WTC11 (cell line): ENCODE results near the gene PTGES3L. TPM values are rescaled to one million over a fixed set of nuclear protein-coding genes. Genes with fewer than 3 reads are reported as not detected.

Source experiments
- ATAC-seq: fragments of 200-7000 bp; cut with Tn5 transposase; 2 replicates; pipeline ENCODE4 v1.10.0; 2021; ENCODE audit warnings: mild to moderate bottlenecking, moderate library complexity
- Bru-seq: library from RNA; stranded (reverse); fragments of 400-500 nt; gene quantifications from one replicate; lab custom pipeline; 2021; lab: Mats Ljungman, UMichigan
- CTCF ChIA-PET: fragments of 300-600 bp; sonication (Branson Sonifier 250); formaldehyde crosslinking; loops from one replicate; lab custom pipeline; 2021; ENCODE audit warnings: antibody characterized with exemption; lab: Charles Lee
- POLR2A ChIA-PET: fragments of 350-600 bp; sonication (Branson Sonifier 250); formaldehyde crosslinking; loops from one replicate; lab custom pipeline; 2021; ENCODE audit warnings: antibody characterized with exemption; lab: Charles Lee
- DNase-seq: peaks from one replicate; pipeline ENCODE4 v3.0.0; 2021; ENCODE audit warnings: low spot score
- H3K27ac Mint-ChIP-seq: 2 replicates; pipeline ENCODE4 v1.8.0; 2021; ENCODE audit warnings: mixed read lengths
- H3K27me3 Mint-ChIP-seq: 2 replicates; pipeline ENCODE4 v1.8.0; 2021; ENCODE audit warnings: low read depth, mild to moderate bottlenecking, moderate library complexity, mixed read lengths
- H3K36me3 Mint-ChIP-seq: 2 replicates; pipeline ENCODE4 v1.8.0; 2021; ENCODE audit warnings: mixed read lengths
- H3K4me1 Mint-ChIP-seq: 2 replicates; pipeline ENCODE4 v1.8.0; 2022; ENCODE audit warnings: mixed read lengths
- H3K4me3 Mint-ChIP-seq: 2 replicates; pipeline ENCODE4 v1.8.0; 2021; ENCODE audit warnings: mild to moderate bottlenecking, moderate library complexity, mixed read lengths
- H3K9me3 Mint-ChIP-seq: 2 replicates; pipeline ENCODE4 v1.8.0; 2021; ENCODE audit warnings: mixed read lengths
- ETV6 ChIP-seq: sonication (generic); formaldehyde crosslinking; IDR thresholded peaks from 2 replicates; pipeline ENCODE4 v1.8.1; 2022; ENCODE audit warnings: mild to moderate bottlenecking, missing genetic modification reagents
- IRF2 ChIP-seq: sonication (generic); formaldehyde crosslinking; IDR thresholded peaks from 2 replicates; pipeline ENCODE4 v1.8.0; 2022; ENCODE audit warnings: low read depth, missing genetic modification reagents, borderline replicate concordance
- SP1 ChIP-seq: sonication (generic); formaldehyde crosslinking; conservative IDR thresholded peaks from 2 replicates; pipeline ENCODE4 v1.8.1; 2022; ENCODE audit warnings: missing genetic modification reagents
- TCF7 ChIP-seq: sonication (generic); formaldehyde crosslinking; IDR thresholded peaks from 2 replicates; pipeline ENCODE4 v1.8.0; 2022; ENCODE audit warnings: mild to moderate bottlenecking, low read depth, missing genetic modification reagents, moderate library complexity
- ZNF423 ChIP-seq: fragments of 250-450 bp; sonication (Bioruptor Pico); IDR thresholded peaks from 2 replicates; pipeline ENCODE4 v2.1.2; 2022; ENCODE audit warnings: mild to moderate bottlenecking, moderate library complexity
- long read RNA-seq, 3 experiments: library from RNA in 1 of 3; library from capped mRNA in 1 of 3; library from polyadenylated mRNA in 1 of 3; unstranded in 2 of 3; stranded (forward) in 1 of 3; transcript quantifications; one replicate each; pipeline ENCODE4 v2.0.0, GENCODE V29; 2021
- total RNA-seq: library from RNA; stranded (reverse); gene quantifications from 3 replicates; pipeline ENCODE4 v1.2.3, GENCODE V29; 2021
- TF ChIP-seq, protein P1 (sequence below): sonication (generic); formaldehyde crosslinking; IDR thresholded peaks from 2 replicates; pipeline ENCODE4 v1.8.0; 2022; ENCODE audit warnings: missing genetic modification reagents
- TF ChIP-seq, protein P2 (sequence below): sonication (generic); formaldehyde crosslinking; IDR thresholded peaks from 2 replicates; pipeline ENCODE4 v1.8.1; 2022; ENCODE audit warnings: low read depth, missing genetic modification reagents, borderline replicate concordance
- TF ChIP-seq, protein P3 (sequence below): sonication (generic); formaldehyde crosslinking; IDR thresholded peaks from 2 replicates; pipeline ENCODE4 v1.8.0; 2022; ENCODE audit warnings: mild to moderate bottlenecking, missing genetic modification reagents

Gene PTGES3L
- total RNA-seq (1.8 to 2.5 TPM (median 2.1 TPM) in 3 replicates), Bru-seq, nascent RNA (percentile 48 among the genes with signal in this experiment)
- long read RNA-seq, experiment 1, partial matches to known transcripts: 1 of 4 reads
- long read RNA-seq, experiment 1, other reads (novel, unspliced or antisense): 0 of 4 reads
- long read RNA-seq, experiment 2, partial matches to known transcripts: 0 of 3 reads
- long read RNA-seq, experiment 2, other reads (novel, unspliced or antisense): 2 of 3 reads
- long read RNA-seq, experiment 3, partial matches to known transcripts: 0 of 1 reads
- long read RNA-seq, experiment 3, other reads (novel, unspliced or antisense): 0 of 1 reads

DNA sequence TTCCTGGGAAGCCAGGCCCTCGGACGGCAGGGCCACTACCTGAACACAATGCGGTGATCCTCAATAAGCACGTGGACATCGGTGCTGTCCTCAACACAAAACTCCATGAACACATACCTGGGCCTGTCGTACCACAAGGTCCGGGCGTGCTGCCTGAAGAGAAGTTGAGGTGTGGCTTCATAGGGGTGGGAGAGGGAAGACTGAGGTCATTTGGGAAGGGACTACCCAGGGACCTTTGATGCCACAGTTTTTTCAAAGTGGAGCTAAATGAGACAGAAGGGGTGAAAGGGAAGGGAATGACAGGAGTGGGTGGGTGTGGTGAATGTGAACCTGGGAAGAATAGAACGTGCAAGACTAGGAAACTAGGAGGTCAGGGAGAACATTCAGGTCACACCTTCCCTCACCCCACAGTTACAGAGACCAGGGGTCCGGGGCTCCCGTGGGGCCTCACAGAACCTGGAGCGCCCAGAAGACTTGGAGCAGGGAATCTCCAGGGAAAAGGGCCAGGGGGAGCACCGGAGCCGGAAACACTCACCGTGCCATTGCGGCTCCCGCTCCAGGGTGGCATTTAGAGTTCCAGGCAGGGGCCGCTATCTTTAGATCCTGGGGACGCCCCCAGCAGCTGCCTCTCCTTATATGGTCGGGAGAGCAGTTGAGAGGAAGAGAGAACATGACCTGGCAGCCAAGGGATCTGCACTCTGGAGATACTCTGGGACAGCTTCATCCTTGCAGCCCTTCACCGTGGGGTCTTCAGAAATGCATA is at the start of gene PTGES3L:
Gene PTGES3L (minus strand): TSS at position 570 of the 763 bp plus-strand sequence. CDS start 27 bp downstream, at position 543.
- H3K4me3 Mint-ChIP-seq: peak within 1 kb of the TSS; percentile 99
- ChIA-PET POLR2A (interaction anchor here (1.1 kb wide), 1 partner anchor 18 kb away, joined by 5 read pairs; no protein-coding TSS in a partner anchor), CTCF (interaction anchor here (1.0 to 2.1 kb wide), 2 partner anchors 18 to 329 kb away, joined by 3 to 14 read pairs; partner anchors contain the start of gene RPL27)
- H3K4me1 Mint-ChIP-seq: peaks cover 20% of the 10 kb centered on the region
- peak; percentile 56 for DNase-seq
- ATAC-seq: peak; percentile 75
- peak within 1 kb of the TSS; percentile 97 for H3K27ac Mint-ChIP-seq
- TF ChIP-seq, protein P1, sequence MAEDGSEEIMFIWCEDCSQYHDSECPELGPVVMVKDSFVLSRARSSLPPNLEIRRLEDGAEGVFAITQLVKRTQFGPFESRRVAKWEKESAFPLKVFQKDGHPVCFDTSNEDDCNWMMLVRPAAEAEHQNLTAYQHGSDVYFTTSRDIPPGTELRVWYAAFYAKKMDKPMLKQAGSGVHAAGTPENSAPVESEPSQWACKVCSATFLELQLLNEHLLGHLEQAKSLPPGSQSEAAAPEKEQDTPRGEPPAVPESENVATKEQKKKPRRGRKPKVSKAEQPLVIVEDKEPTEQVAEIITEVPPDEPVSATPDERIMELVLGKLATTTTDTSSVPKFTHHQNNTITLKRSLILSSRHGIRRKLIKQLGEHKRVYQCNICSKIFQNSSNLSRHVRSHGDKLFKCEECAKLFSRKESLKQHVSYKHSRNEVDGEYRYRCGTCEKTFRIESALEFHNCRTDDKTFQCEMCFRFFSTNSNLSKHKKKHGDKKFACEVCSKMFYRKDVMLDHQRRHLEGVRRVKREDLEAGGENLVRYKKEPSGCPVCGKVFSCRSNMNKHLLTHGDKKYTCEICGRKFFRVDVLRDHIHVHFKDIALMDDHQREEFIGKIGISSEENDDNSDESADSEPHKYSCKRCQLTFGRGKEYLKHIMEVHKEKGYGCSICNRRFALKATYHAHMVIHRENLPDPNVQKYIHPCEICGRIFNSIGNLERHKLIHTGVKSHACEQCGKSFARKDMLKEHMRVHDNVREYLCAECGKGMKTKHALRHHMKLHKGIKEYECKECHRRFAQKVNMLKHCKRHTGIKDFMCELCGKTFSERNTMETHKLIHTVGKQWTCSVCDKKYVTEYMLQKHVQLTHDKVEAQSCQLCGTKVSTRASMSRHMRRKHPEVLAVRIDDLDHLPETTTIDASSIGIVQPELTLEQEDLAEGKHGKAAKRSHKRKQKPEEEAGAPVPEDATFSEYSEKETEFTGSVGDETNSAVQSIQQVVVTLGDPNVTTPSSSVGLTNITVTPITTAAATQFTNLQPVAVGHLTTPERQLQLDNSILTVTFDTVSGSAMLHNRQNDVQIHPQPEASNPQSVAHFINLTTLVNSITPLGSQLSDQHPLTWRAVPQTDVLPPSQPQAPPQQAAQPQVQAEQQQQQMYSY (CRISPR knock-in tag): peak; percentile 62
- TF ChIP-seq ZNF423 (CRISPR knock-in tag) (peak; percentile 39; the same call in 1 of the 2 replicates), SP1 (CRISPR knock-in tag) (peak; percentile 12; the same call in 1 of the 2 replicates), ETV6 (CRISPR knock-in tag) (0 out of 2 replicates have a peak, but pooled peaks have one; percentile 9)
- TF ChIP-seq, protein P2, sequence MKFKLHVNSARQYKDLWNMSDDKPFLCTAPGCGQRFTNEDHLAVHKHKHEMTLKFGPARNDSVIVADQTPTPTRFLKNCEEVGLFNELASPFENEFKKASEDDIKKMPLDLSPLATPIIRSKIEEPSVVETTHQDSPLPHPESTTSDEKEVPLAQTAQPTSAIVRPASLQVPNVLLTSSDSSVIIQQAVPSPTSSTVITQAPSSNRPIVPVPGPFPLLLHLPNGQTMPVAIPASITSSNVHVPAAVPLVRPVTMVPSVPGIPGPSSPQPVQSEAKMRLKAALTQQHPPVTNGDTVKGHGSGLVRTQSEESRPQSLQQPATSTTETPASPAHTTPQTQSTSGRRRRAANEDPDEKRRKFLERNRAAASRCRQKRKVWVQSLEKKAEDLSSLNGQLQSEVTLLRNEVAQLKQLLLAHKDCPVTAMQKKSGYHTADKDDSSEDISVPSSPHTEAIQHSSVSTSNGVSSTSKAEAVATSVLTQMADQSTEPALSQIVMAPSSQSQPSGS (CRISPR knock-in tag): no peak
- H3K27me3 Mint-ChIP-seq: peaks cover 4% of the 10 kb centered on the region; the same call in 1 of the 2 replicates
- peaks cover 7% of the 10 kb centered on the region for H3K36me3 Mint-ChIP-seq
- no peaks in the 10 kb centered on the region for H3K9me3 Mint-ChIP-seq

DNA sequence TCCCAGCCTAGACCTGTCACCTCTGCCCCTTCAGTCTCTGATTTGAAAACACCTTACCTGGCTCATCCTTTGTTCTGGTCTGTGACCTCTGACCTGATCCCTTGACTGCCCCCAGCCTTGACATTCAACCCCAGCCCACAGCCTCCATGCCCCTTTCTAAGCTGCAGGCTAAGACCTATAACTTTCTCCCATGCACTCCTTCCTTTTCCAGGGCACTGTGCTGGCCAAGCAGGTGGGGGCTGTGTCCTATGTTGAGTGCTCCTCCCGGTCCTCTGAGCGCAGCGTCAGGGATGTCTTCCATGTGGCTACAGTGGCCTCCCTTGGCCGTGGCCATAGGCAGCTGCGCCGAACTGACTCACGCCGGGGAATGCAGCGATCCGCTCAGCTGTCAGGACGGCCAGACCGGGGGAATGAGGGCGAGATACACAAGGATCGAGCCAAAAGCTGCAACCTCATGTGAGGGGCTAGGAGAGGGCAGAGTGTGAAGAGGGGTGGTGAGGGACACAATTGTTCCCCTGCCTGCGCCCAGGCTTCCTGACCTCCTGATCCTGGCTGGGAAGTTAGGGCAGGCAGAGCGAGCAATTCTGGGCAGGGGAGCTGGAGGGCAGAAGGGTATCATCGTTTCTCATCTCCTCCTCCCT is 48.5 kb upstream of the PTGES3L start:
- POLR2A ChIA-PET: no interaction called here
- H3K36me3 Mint-ChIP-seq: peaks cover 9% of the 10 kb centered on the region
- ATAC-seq (no peak), DNase-seq (no peak)
- peak overlapping the region; percentile 21; the same call in 1 of the 2 replicates for H3K4me3 Mint-ChIP-seq
- peaks cover 3% of the 10 kb centered on the region; the same call in 1 of the 2 replicates for H3K27me3 Mint-ChIP-seq
- H3K4me1 Mint-ChIP-seq: peaks cover 53% of the 10 kb centered on the region
- 0 out of 2 replicates have a peak, but pooled peaks have one; percentile 69 for TF ChIP-seq TCF7 (CRISPR knock-in tag)
- TF ChIP-seq, protein P3, sequence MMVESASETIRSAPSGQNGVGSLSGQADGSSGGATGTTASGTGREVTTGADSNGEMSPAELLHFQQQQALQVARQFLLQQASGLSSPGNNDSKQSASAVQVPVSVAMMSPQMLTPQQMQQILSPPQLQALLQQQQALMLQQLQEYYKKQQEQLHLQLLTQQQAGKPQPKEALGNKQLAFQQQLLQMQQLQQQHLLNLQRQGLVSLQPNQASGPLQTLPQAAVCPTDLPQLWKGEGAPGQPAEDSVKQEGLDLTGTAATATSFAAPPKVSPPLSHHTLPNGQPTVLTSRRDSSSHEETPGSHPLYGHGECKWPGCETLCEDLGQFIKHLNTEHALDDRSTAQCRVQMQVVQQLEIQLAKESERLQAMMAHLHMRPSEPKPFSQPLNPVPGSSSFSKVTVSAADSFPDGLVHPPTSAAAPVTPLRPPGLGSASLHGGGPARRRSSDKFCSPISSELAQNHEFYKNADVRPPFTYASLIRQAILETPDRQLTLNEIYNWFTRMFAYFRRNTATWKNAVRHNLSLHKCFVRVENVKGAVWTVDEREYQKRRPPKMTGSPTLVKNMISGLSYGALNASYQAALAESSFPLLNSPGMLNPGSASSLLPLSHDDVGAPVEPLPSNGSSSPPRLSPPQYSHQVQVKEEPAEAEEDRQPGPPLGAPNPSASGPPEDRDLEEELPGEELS (CRISPR knock-in tag): no peak
- no peak for TF ChIP-seq IRF2 (CRISPR knock-in tag)
- peak overlapping the region; percentile 86 for H3K27ac Mint-ChIP-seq
- no peaks in the 10 kb centered on the region for H3K9me3 Mint-ChIP-seq
- CTCF ChIA-PET: no interaction called here
